Measurements from ENCODE around the gene RPGRIP1L.

RPGRIP1L gene

DNA sequence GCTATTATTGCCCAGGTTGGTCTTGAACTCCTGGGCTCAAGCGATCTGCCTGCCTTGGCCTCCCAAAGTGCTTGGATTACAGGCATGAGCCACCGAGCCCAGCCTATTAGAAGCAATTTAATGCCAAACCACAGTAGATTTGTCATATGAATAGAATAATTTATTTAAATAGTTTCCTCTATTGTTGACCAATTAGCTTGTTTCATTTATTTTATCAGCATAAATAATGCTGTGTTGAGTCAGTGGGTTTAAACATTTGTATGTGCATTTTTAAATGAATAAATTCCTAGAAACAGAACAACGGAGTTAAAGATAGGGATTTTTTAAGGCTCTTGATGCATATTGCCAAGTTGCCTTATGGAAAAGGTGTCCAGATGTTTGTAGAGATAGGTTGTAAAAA lies 27.0 kb upstream of the RPGRIP1L start:
- FAIRE-seq (no peak), DNase-seq (ENCODE audit: insufficient read length, low spot score) (no peak)
- TF ChIP-seq, protein P1, sequence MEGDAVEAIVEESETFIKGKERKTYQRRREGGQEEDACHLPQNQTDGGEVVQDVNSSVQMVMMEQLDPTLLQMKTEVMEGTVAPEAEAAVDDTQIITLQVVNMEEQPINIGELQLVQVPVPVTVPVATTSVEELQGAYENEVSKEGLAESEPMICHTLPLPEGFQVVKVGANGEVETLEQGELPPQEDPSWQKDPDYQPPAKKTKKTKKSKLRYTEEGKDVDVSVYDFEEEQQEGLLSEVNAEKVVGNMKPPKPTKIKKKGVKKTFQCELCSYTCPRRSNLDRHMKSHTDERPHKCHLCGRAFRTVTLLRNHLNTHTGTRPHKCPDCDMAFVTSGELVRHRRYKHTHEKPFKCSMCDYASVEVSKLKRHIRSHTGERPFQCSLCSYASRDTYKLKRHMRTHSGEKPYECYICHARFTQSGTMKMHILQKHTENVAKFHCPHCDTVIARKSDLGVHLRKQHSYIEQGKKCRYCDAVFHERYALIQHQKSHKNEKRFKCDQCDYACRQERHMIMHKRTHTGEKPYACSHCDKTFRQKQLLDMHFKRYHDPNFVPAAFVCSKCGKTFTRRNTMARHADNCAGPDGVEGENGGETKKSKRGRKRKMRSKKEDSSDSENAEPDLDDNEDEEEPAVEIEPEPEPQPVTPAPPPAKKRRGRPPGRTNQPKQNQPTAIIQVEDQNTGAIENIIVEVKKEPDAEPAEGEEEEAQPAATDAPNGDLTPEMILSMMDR (IDR thresholded peaks at IDR 0.05; ENCODE audit: insufficient read depth, missing control alignments): no peak

GRCh38 chr16:53726625-53727024 lies 23.0 kb upstream of the RPGRIP1L start:
- DNase-seq (ENCODE audit: insufficient read length, low spot score) (no peak), FAIRE-seq (no peak)
- TF ChIP-seq, protein P1 (IDR thresholded peaks at IDR 0.05; ENCODE audit: insufficient read depth, missing control alignments): no peak

- FAIRE-seq (no peak), DNase-seq (ENCODE audit: insufficient read length, low spot score) (no peak)
- TF ChIP-seq, protein P1 (IDR thresholded peaks at IDR 0.05; ENCODE audit: insufficient read depth, missing control alignments): no peak
Observed at GRCh38 chr16:53721017-53721416, 17.4 kb upstream of the RPGRIP1L start.

DNA sequence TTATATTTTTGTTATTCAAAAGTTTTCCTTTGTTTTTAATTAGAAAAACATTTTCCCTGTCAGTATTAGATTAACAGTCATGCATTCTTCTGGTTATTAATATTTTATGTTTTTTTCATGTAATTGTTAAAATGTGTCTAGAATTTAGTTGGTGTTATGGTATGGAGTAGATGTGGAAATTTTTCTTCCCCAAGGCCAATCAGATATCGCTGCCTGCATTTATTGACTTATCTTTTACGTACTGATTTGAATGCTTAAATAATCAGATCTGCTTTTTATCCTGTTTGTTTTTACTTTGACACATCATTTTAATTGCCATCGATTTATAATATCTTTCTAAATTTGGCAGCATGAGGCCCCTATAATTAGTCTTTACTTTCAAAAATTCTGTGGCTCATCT lies 13.9 kb upstream of the RPGRIP1L start:
- FAIRE-seq: no peak

GRCh38 chr16:53715023-53715384 lies 11.3 kb upstream of the RPGRIP1L start:
- DNase-seq (ENCODE audit: insufficient read length, low spot score) (no peak), FAIRE-seq (no peak)
- TF ChIP-seq, protein P1 (IDR thresholded peaks at IDR 0.05; ENCODE audit: insufficient read depth, missing control alignments): no peak

More for the DNA sequence above, 13.9 kb upstream of the RPGRIP1L start:
- TF ChIP-seq, protein P1 (IDR thresholded peaks at IDR 0.05; ENCODE audit: insufficient read depth, missing control alignments): no peak
- DNase-seq (ENCODE audit: insufficient read length, low spot score): no peak

GRCh38 chr16:53714205-53715022 lies 10.8 kb upstream of the RPGRIP1L start:
- FAIRE-seq (no peak), DNase-seq (ENCODE audit: insufficient read length, low spot score) (no peak)
- TF ChIP-seq, protein P1 (IDR thresholded peaks at IDR 0.05; ENCODE audit: insufficient read depth, missing control alignments): no peak
